IMR-90 (cell line): ENCODE results near the gene INPP5A. TPM values are rescaled to one million over a fixed set of nuclear protein-coding genes. Genes with fewer than 3 reads are reported as not detected.

ENCODE experiments used
- ATAC-seq: fragments of 200-7000 bp; cut with Tn5 transposase; 2 replicates; pipeline ENCODE4 v1.9.1; 2020; ENCODE audit warnings: low read depth, mild to moderate bottlenecking, moderate library complexity
- BruUV-seq: library from RNA; stranded (reverse); fragments of 400-500 nt; replicated peaks from 2 replicates; lab custom pipeline; 2021; lab: Mats Ljungman, UMichigan
- CTCF ChIA-PET: fragments of 300-600 bp; formaldehyde crosslinking; extraction: SDS; loops from one replicate; lab custom pipeline; 2021; ENCODE audit warnings: antibody characterized with exemption; lab: Yijun Ruan, JAX
- POLR2A ChIA-PET: fragments of 300-600 bp; sonication (Branson Sonifier 250); formaldehyde crosslinking; loops from one replicate; lab custom pipeline; 2022; ENCODE audit warnings: antibody characterized with exemption; ENCODE audit not compliant: unreplicated experiment; lab: Charles Lee
- DNase-seq: peaks from one replicate; pipeline ENCODE4 v3.0.0; 2013
- H2AFZ ChIP-seq: replicated peaks from 2 replicates; pipeline ENCODE3; 2013; ENCODE audit warnings: low read length, mild to moderate bottlenecking; ENCODE audit not compliant: poor library complexity
- H2AK5ac ChIP-seq: 2 replicates; pipeline ENCODE4 v1.6.1; 2013; ENCODE audit warnings: low read depth, low read length, inconsistent platforms
- H2AK9ac ChIP-seq: replicated peaks from 2 replicates; pipeline ENCODE3; 2013; ENCODE audit warnings: mild to moderate bottlenecking, low read depth, low read length, moderate library complexity; ENCODE audit not compliant: poor library complexity
- H2BK120ac ChIP-seq: 2 replicates; pipeline ENCODE4 v1.6.1; 2013; ENCODE audit warnings: low read depth, low read length, inconsistent platforms
- H2BK15ac ChIP-seq: 3 replicates; pipeline ENCODE4 v1.6.1; 2013; ENCODE audit warnings: low read depth, low read length, inconsistent platforms
- H2BK20ac ChIP-seq: 2 replicates; pipeline ENCODE4 v1.6.1; 2013; ENCODE audit warnings: low read depth, mild to moderate bottlenecking, inconsistent platforms, low read length, moderate library complexity
- H2BK5ac ChIP-seq: 2 replicates; pipeline ENCODE4 v1.6.1; 2013; ENCODE audit warnings: mild to moderate bottlenecking, low read depth, low read length, inconsistent platforms; ENCODE audit not compliant: poor library complexity, severe bottlenecking
- H3K14ac ChIP-seq: replicated peaks from 2 replicates; pipeline ENCODE4 v1.6.1; 2013; ENCODE audit warnings: low read depth, low read length, inconsistent platforms
- H3K18ac ChIP-seq: 2 replicates; pipeline ENCODE4 v1.6.1; 2013; ENCODE audit warnings: low read depth, low read length, control low read depth
- H3K23ac ChIP-seq: 2 replicates; pipeline ENCODE4 v1.6.1; 2013; ENCODE audit warnings: low read depth, low read length, inconsistent platforms
- H3K27ac ChIP-seq: 2 replicates; pipeline ENCODE4 v1.5.1; 2013; ENCODE audit warnings: mild to moderate bottlenecking, control low read depth, low read length; ENCODE audit not compliant: insufficient read depth
- H3K27me3 ChIP-seq: 2 replicates; pipeline ENCODE4 v1.6.1; 2013; ENCODE audit warnings: low read length; ENCODE audit not compliant: control insufficient read depth, insufficient read depth
- H3K36me3 ChIP-seq: 2 replicates; pipeline ENCODE4 v1.6.1; 2013; ENCODE audit warnings: low read length, mixed read lengths; ENCODE audit not compliant: control insufficient read depth, insufficient read depth
- H3K4ac ChIP-seq: 2 replicates; pipeline ENCODE4 v1.6.1; 2013; ENCODE audit warnings: low read depth, low read length, inconsistent platforms
- H3K4me1 ChIP-seq: 2 replicates; pipeline ENCODE4 v1.6.1; 2013; ENCODE audit warnings: low read length, mixed read lengths; ENCODE audit not compliant: control insufficient read depth, insufficient read depth
- H3K4me2 ChIP-seq: 2 replicates; pipeline ENCODE4 v1.6.1; 2013; ENCODE audit warnings: low read depth, mild to moderate bottlenecking, control low read depth, low read length, moderate library complexity
- H3K4me3 ChIP-seq: 2 replicates; pipeline ENCODE4 v1.5.1; 2013; ENCODE audit warnings: low read depth, mild to moderate bottlenecking, control low read depth, low read length, moderate library complexity; ENCODE audit not compliant: insufficient read depth
- H3K56ac ChIP-seq: 2 replicates; pipeline ENCODE4 v1.6.1; 2013; ENCODE audit warnings: low read length, inconsistent platforms; ENCODE audit not compliant: insufficient read depth; ENCODE audit errors: extremely low read depth
- H3K79me1 ChIP-seq, 2 experiments: 2 replicates each; pipeline ENCODE4 v1.6.1; 2013; ENCODE audit warnings: low read length in 2 of 2, inconsistent platforms in 1 of 2, low read depth in 1 of 2
- H3K9ac ChIP-seq: 2 replicates; pipeline ENCODE4 v1.6.1; 2013; ENCODE audit warnings: low read depth, low read length, control low read depth
- H3K9me1 ChIP-seq: 2 replicates; pipeline ENCODE4 v1.6.1; 2013; ENCODE audit warnings: low read length, inconsistent platforms; ENCODE audit not compliant: insufficient read depth
- H3K9me3 ChIP-seq: 2 replicates; pipeline ENCODE4 v1.6.1; 2013; ENCODE audit warnings: low read length; ENCODE audit not compliant: control insufficient read depth, insufficient read depth
- H4K20me1 ChIP-seq: 2 replicates; pipeline ENCODE4 v1.6.1; 2013; ENCODE audit warnings: low read length, inconsistent platforms; ENCODE audit not compliant: insufficient read depth
- H4K5ac ChIP-seq: 2 replicates; pipeline ENCODE4 v1.6.1; 2013; ENCODE audit warnings: mild to moderate bottlenecking, low read depth, low read length, control low read depth
- H4K8ac ChIP-seq, 2 experiments: 2 replicates each; pipeline ENCODE4 v1.6.1; 2013; ENCODE audit warnings: low read depth in 2 of 2, low read length in 2 of 2, control low read depth in 1 of 2, inconsistent platforms in 1 of 2
- H4K91ac ChIP-seq: 2 replicates; pipeline ENCODE4 v1.6.1; 2013; ENCODE audit warnings: low read depth, low read length, inconsistent platforms; ENCODE audit not compliant: insufficient read depth
- CEBPB ChIP-seq: IDR thresholded peaks from 2 replicates; pipeline ENCODE4 v1.6.1; 2012; ENCODE audit warnings: low read depth, low read length, improper control_type of control experiment
- POLR2A ChIP-seq: IDR thresholded peaks from 2 replicates; pipeline ENCODE4 v1.6.1; 2012; ENCODE audit warnings: mild to moderate bottlenecking, low read depth, low read length
- RCOR1 ChIP-seq: IDR thresholded peaks from 2 replicates; pipeline ENCODE4 v1.6.1; 2012; ENCODE audit warnings: mild to moderate bottlenecking, low read length, improper control_type of control experiment; ENCODE audit not compliant: insufficient replicate concordance
- WGBS, 2 experiments: methylation state at CpG; one replicate each; pipeline versions ENCODE4 v1.1.5 to v1.1.7; 2013; ENCODE audit warnings: missing lambda C conversion rate in 2 of 2; ENCODE audit not compliant: insufficient read length in 1 of 2; ENCODE audit errors: extremely low coverage in 2 of 2; 5-methylcytosine and 5-hydroxymethylcytosine counted together
- dilution Hi-C: fragments of 300-500 bp; cut with HindIII; formaldehyde crosslinking; loops from one replicate; pipeline ENCODE4 v1.14.3; 2018; ENCODE audit warnings: low sequenced_read_pairs; ENCODE audit not compliant: unreplicated experiment
- in situ Hi-C: fragments of 300-500 bp; cut with MboI; formaldehyde crosslinking; loops from 3 replicates; pipeline ENCODE4 v1.14.3; 2019; ENCODE audit warnings: low sequenced_read_pairs, inconsistent platforms, mixed read lengths
- intact Hi-C: fragments of 100-400 bp; cut with micrococcal nuclease; formaldehyde crosslinking; loops from 2 replicates; pipeline ENCODE4 v1.10.0; 2022
- polyA plus RNA-seq, 3 experiments: library from polyadenylated mRNA; depleted of rRNA; stranded (reverse); fragments of >200 nt; gene quantifications; 2 replicates each; pipeline ENCODE4 v1.2.3, GENCODE V29; 2012; ENCODE audit warnings: low replicate concordance in 1 of 3
- total RNA-seq: library from RNA; depleted of rRNA; stranded (reverse); fragments of >200 nt; gene quantifications from 2 replicates; pipeline ENCODE4 v1.2.3, GENCODE V29; 2012
- TF ChIP-seq, protein P1 (sequence below): conservative IDR thresholded peaks from 2 replicates; pipeline ENCODE4 v1.5.1; 2012; ENCODE audit warnings: mild to moderate bottlenecking, low read depth, low read length, improper control_type of control experiment

Gene INPP5A
- total and polyA plus RNA-seq, 2 of the 4 experiments (the other 2 are of a cell fraction), result 21.4 to 36.7 TPM

DNA sequence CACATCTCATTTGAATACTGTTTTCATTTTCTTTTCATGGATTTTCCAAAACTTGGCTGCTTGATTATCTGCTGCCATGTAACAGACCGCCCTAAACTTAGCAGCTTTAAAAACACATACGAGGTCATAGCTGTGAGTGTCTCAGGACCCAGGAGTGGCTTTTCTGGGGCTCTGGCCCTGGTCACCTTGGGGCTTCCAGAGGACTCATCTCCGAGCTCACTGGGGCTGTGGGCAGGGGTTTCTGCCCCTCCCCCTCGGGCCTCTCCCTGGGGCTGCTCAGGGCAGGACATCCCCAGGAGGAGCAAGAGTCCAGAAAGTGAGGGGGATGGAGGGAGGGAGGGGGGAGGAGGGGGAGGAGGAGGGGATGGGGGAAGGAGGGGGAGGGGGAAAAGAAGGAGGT lies 171.3 kb downstream of the INPP5A start:
- H3K4me3 ChIP-seq, result no peak overlapping the region
- no peak overlapping the region for H3K27ac ChIP-seq
- H3K56ac ChIP-seq, result no peak overlapping the region
- ChIA-PET CTCF (no interaction called here), POLR2A (no interaction called here)
- H3K14ac ChIP-seq, result no peak overlapping the region
- H3K79me1 ChIP-seq, result peaks cover 0 to 2% of the 10 kb centered on the region in 2 experiments; a peak in 2 of 4 replicates
- no peak overlapping the region for H2BK120ac ChIP-seq
- H3K4me2 ChIP-seq, result no peak overlapping the region
- no peak for DNase-seq
- H3K4ac ChIP-seq, result no peak overlapping the region
- TF ChIP-seq CEBPB (no peak), RCOR1 (no peak), POLR2A (no peak)
- TF ChIP-seq, protein P1, sequence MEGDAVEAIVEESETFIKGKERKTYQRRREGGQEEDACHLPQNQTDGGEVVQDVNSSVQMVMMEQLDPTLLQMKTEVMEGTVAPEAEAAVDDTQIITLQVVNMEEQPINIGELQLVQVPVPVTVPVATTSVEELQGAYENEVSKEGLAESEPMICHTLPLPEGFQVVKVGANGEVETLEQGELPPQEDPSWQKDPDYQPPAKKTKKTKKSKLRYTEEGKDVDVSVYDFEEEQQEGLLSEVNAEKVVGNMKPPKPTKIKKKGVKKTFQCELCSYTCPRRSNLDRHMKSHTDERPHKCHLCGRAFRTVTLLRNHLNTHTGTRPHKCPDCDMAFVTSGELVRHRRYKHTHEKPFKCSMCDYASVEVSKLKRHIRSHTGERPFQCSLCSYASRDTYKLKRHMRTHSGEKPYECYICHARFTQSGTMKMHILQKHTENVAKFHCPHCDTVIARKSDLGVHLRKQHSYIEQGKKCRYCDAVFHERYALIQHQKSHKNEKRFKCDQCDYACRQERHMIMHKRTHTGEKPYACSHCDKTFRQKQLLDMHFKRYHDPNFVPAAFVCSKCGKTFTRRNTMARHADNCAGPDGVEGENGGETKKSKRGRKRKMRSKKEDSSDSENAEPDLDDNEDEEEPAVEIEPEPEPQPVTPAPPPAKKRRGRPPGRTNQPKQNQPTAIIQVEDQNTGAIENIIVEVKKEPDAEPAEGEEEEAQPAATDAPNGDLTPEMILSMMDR, result no peak
- no peak overlapping the region for H3K23ac ChIP-seq
- H2BK15ac ChIP-seq, result no peak overlapping the region
- peaks cover 6% of the 10 kb centered on the region; the same call in 1 of the 2 replicates for H3K36me3 ChIP-seq
- H4K8ac ChIP-seq, result no peak overlapping the region
- no CpG with 5 or more reads among the region's 4 CpGs for WGBS, 2 experiments
- no peak for ATAC-seq
- no peaks in the 10 kb centered on the region for H4K20me1 ChIP-seq
- H4K5ac ChIP-seq, result no peak overlapping the region
- intact Hi-C loops (no loop called here), in situ Hi-C loops (no loop called here), dilution Hi-C loops (no loop called here)
- H3K4me1 ChIP-seq, result no peaks in the 10 kb centered on the region
- H2BK5ac ChIP-seq, result no peak overlapping the region
- no peak overlapping the region for H2BK20ac ChIP-seq
- H3K9ac ChIP-seq, result no peak overlapping the region
- peaks cover 11% of the 10 kb centered on the region for H3K9me1 ChIP-seq
- no peak overlapping the region for H4K91ac ChIP-seq
- BruUV-seq, result no TSS peak
- H2AFZ ChIP-seq, result no peak overlapping the region
- no peak overlapping the region for H2AK9ac ChIP-seq
- H2AK5ac ChIP-seq, result no peak overlapping the region
- peaks cover 13% of the 10 kb centered on the region; the same call in 1 of the 2 replicates for H3K9me3 ChIP-seq
- no peaks in the 10 kb centered on the region for H3K27me3 ChIP-seq
- no peak overlapping the region for H3K18ac ChIP-seq
